HEK293 (cell line): ENCODE data around the gene IGF2BP2.

Source experiments
- CTCF ChIA-PET: fragments of 350-600 bp; formaldehyde crosslinking; extraction: SDS; loops from one replicate; lab custom pipeline; 2021; ENCODE audit warnings: antibody characterized with exemption; lab: Yijun Ruan, JAX
- POLR2A ChIA-PET: fragments of 300-600 bp; formaldehyde crosslinking; extraction: SDS; loops from one replicate; lab custom pipeline; 2020; ENCODE audit warnings: antibody characterized with exemption, inconsistent platforms; lab: Yijun Ruan, JAX
- H3K27ac ChIP-seq: fragments of 200-500 bp; sonication (Bioruptor generic); 2 replicates; pipeline ENCODE4 v1.5.1; 2014; ENCODE audit warnings: low read depth, low read length, control low read depth, inconsistent platforms; ENCODE audit errors: extremely low read depth
- H3K36me3 ChIP-seq, 2 experiments: fragments of 200-500 bp in 1 of 2; sonication (Bioruptor generic) in 1 of 2; 1 replicate in 1 of 2; 2 replicates in 1 of 2; pipeline ENCODE4 v1.5.1; 2014 to 2017; ENCODE audit warnings: inconsistent platforms in 2 of 2, low read length in 2 of 2; ENCODE audit not compliant: control insufficient read depth in 2 of 2, insufficient read depth in 1 of 2
- H3K4me1 ChIP-seq: fragments of 200-500 bp; sonication (Bioruptor generic); 2 replicates; pipeline ENCODE4 v1.5.1; 2014; ENCODE audit warnings: mild to moderate bottlenecking, low read length, inconsistent platforms; ENCODE audit not compliant: control insufficient read depth, insufficient read depth
- H3K4me3 ChIP-seq: 2 replicates; pipeline ENCODE4 v1.5.1; 2011; ENCODE audit warnings: low read depth, mild to moderate bottlenecking, control low read depth, low read length, moderate library complexity
- H3K9me3 ChIP-seq: fragments of 200-500 bp; sonication (Bioruptor generic); 2 replicates; pipeline ENCODE4 v1.5.1; 2014; ENCODE audit warnings: low read depth, low read length, inconsistent platforms; ENCODE audit not compliant: control insufficient read depth, insufficient read depth
- BCL6B ChIP-seq: fragments of 450-650 bp; formaldehyde crosslinking; IDR thresholded peaks from 2 replicates; pipeline ENCODE4 v1.5.1; 2017; ENCODE audit warnings: missing biosample characterization, missing genetic modification characterization
- CTCF ChIP-seq: fragments of 450-650 bp; formaldehyde crosslinking; IDR thresholded peaks from 2 replicates; pipeline ENCODE4 v1.5.1; 2016; ENCODE audit warnings: missing biosample characterization, missing genetic modification characterization
- ELK4 ChIP-seq: IDR thresholded peaks from 2 replicates; pipeline ENCODE4 v1.6.1; 2011; ENCODE audit warnings: mild to moderate bottlenecking, low read depth, low read length, borderline replicate concordance
- GLI2 ChIP-seq: fragments of 450-650 bp; formaldehyde crosslinking; IDR thresholded peaks from 2 replicates; pipeline ENCODE4; 2017; ENCODE audit warnings: missing biosample characterization, missing genetic modification characterization, low read depth, borderline replicate concordance
- GLIS1 ChIP-seq: fragments of 450-650 bp; formaldehyde crosslinking; IDR thresholded peaks from 2 replicates; pipeline ENCODE4 v1.5.1; 2016; ENCODE audit warnings: missing biosample characterization, missing genetic modification characterization
- HOXC10 ChIP-seq: sonication (generic); formaldehyde crosslinking; IDR thresholded peaks from 2 replicates; pipeline ENCODE4 v1.8.1; 2023; ENCODE audit warnings: mild to moderate bottlenecking, missing genetic modification reagents
- HOXD13 ChIP-seq: sonication (generic); formaldehyde crosslinking; IDR thresholded peaks from 2 replicates; pipeline ENCODE4 v1.8.0; 2022; ENCODE audit warnings: missing genetic modification reagents, borderline replicate concordance
- OVOL3 ChIP-seq: fragments of 450-650 bp; formaldehyde crosslinking; IDR thresholded peaks from 2 replicates; pipeline ENCODE4 v1.5.1; 2016; ENCODE audit warnings: missing biosample characterization, missing genetic modification characterization
- YY1 ChIP-seq: fragments of 450-650 bp; formaldehyde crosslinking; IDR thresholded peaks from 2 replicates; pipeline ENCODE4 v1.5.1; 2018; ENCODE audit warnings: missing biosample characterization, missing genetic modification characterization
- ZBTB7A ChIP-seq: fragments of 450-650 bp; formaldehyde crosslinking; IDR thresholded peaks from 2 replicates; pipeline ENCODE4 v1.5.1; 2016; ENCODE audit warnings: low read depth, missing biosample characterization, missing genetic modification characterization
- ZFHX2 ChIP-seq: fragments of 450-650 bp; formaldehyde crosslinking; conservative IDR thresholded peaks from 2 replicates; pipeline ENCODE4 v1.5.1; 2016; ENCODE audit warnings: missing biosample characterization, missing genetic modification characterization
- ZNF19 ChIP-seq: fragments of 450-650 bp; formaldehyde crosslinking; IDR thresholded peaks from 2 replicates; pipeline ENCODE4; 2016; ENCODE audit warnings: missing biosample characterization, missing genetic modification characterization, low read depth
- ZNF23 ChIP-seq: fragments of 450-650 bp; formaldehyde crosslinking; IDR thresholded peaks from 2 replicates; pipeline ENCODE4 v1.5.1; 2016; ENCODE audit warnings: missing biosample characterization, missing genetic modification characterization, borderline replicate concordance
- ZNF473 ChIP-seq: fragments of 450-650 bp; formaldehyde crosslinking; IDR thresholded peaks from 2 replicates; pipeline ENCODE4 v1.5.1; 2017; ENCODE audit warnings: missing biosample characterization, missing genetic modification characterization
- ZNF558 ChIP-seq: fragments of 450-650 bp; formaldehyde crosslinking; IDR thresholded peaks from 2 replicates; pipeline ENCODE4 v1.5.1; 2016; ENCODE audit warnings: missing biosample characterization, missing genetic modification characterization
- ZNF585B ChIP-seq: fragments of 450-650 bp; formaldehyde crosslinking; IDR thresholded peaks from 2 replicates; pipeline ENCODE4 v1.5.1; 2016; ENCODE audit warnings: missing biosample characterization, missing genetic modification characterization
- ZNF692 ChIP-seq: fragments of 450-650 bp; formaldehyde crosslinking; IDR thresholded peaks from 2 replicates; pipeline ENCODE4 v1.5.1; 2016; ENCODE audit warnings: missing biosample characterization, missing genetic modification characterization
- ZNF776 ChIP-seq: fragments of 450-650 bp; formaldehyde crosslinking; IDR thresholded peaks from 2 replicates; pipeline ENCODE4 v1.5.0; 2017; ENCODE audit warnings: missing biosample characterization, missing genetic modification characterization, borderline replicate concordance

Gene IGF2BP2

GRCh38 chr3:185865247-185865646, 40.4 kb upstream of the IGF2BP2 start (continued):
- TF ChIP-seq ELK4 (no peak), HOXC10 (no peak), BCL6B (tag by site-specific recombination) (no peak), ZNF776 (tag by site-specific recombination) (no peak), HOXD13 (CRISPR knock-in tag) (no peak), YY1 (no peak), GLIS1 (tag by site-specific recombination) (no peak), ZNF473 (no peak), CTCF (tag by site-specific recombination) (no peak), ZNF19 (tag by site-specific recombination) (no peak), ZNF692 (no peak), ZNF23 (tag by site-specific recombination) (no peak), GLI2 (tag by site-specific recombination) (no peak), ZBTB7A (tag by site-specific recombination) (no peak)

GRCh38 chr3:185864767-185865166, 39.9 kb upstream of the IGF2BP2 start:
- Histone ChIP-seq H3K27ac (no peak overlapping the region), H3K36me3 (no peaks in the 10 kb centered on the region), H3K9me3 (no peaks in the 10 kb centered on the region), H3K4me1 (no peaks in the 10 kb centered on the region), H3K4me3 (no peak overlapping the region)
- POLR2A ChIA-PET: interaction anchor here (0.6 kb wide), 1 partner anchor 122 kb away, joined by 4 read pairs; no protein-coding TSS in a partner anchor
- CTCF ChIA-PET: interaction anchor here (0.9 to 1.2 kb wide), 2 partner anchors 9 to 19 kb away, joined by 3 to 4 read pairs; no protein-coding TSS in a partner anchor
- no peak for TF ChIP-seq ZFHX2 (tag by site-specific recombination)

GRCh38 chr3:185862920-185863319, 38.1 kb upstream of the IGF2BP2 start:
- Histone ChIP-seq H3K4me3 (no peak overlapping the region), H3K9me3 (no peaks in the 10 kb centered on the region), H3K4me1 (no peaks in the 10 kb centered on the region), H3K27ac (no peak overlapping the region), H3K36me3 (no peaks in the 10 kb centered on the region)
- TF ChIP-seq ZNF585B (tag by site-specific recombination) (no peak), OVOL3 (tag by site-specific recombination) (no peak), ZNF558 (no peak)
- ChIA-PET POLR2A (no interaction called here), CTCF (no interaction called here)
